Measurements from ENCODE around the gene BRSK2. TPM values are rescaled to one million over a fixed set of nuclear protein-coding genes. Genes with fewer than 3 reads are reported as not detected.

The BRSK2 gene
- total RNA-seq, 1 experiment from 2014 or later = 1.2 TPM

GRCh38 chr11:1473786-1474185 is 84.1 kb downstream of the BRSK2 start:
- H3K4me1 ChIP-seq (ENCODE audit: insufficient read depth, low read length) = no peaks in the 10 kb centered on the region
- ATAC-seq (no peak), DNase-seq (no peak)
- no peak overlapping the region for H3K4me3 ChIP-seq (ENCODE audit: low read length)
- no peaks in the 10 kb centered on the region for H3K27me3 ChIP-seq (ENCODE audit: low read length)
- H4K20me1 ChIP-seq (ENCODE audit: low read length) = no peaks in the 10 kb centered on the region
- H3K27ac ChIP-seq (ENCODE audit: low read length) = no peak overlapping the region
- ChIA-PET POLR2A (ENCODE audit: unreplicated experiment) (no interaction called here), CTCF (no interaction called here)
- TF ChIP-seq EZH2 (IDR thresholded peaks at IDR 0.05; ENCODE audit: low read length, unreplicated experiment) (no peak), CTCF (conservative IDR thresholded peaks at IDR 0.05; ENCODE audit: low read depth, low read length) (no peak), EZH2phosphoT487 (IDR thresholded peaks at IDR 0.05; ENCODE audit: borderline replicate concordance, low read length) (no peak)
- no peaks in the 10 kb centered on the region for H3F3A ChIP-seq (ENCODE audit: low read length, unreplicated experiment)
- H3K9ac ChIP-seq (ENCODE audit: low read length) = no peak overlapping the region
- intact Hi-C loops (cut with micrococcal nuclease) = no loop called here
- H2AFZ ChIP-seq (ENCODE audit: low read length) = no peak overlapping the region
- H3K79me2 ChIP-seq (ENCODE audit: low read length) = no peaks in the 10 kb centered on the region
- BruUV-seq (replicated peaks) = no TSS peak
- no peaks in the 10 kb centered on the region for H3K9me3 ChIP-seq (ENCODE audit: low read length)
- H3K4me2 ChIP-seq (ENCODE audit: low read length) = no peak overlapping the region
- H3K9me2 ChIP-seq (replicated peaks; ENCODE audit: low read length) = no peaks in the 10 kb centered on the region
- H3K36me3 ChIP-seq (ENCODE audit: low read depth, low read length) = 0 out of 2 replicates have a peak, but pooled peaks cover 4% of the 10 kb centered on the region

GRCh38 chr11:1475841-1476240 is 86.1 kb downstream of the BRSK2 start:
- Histone ChIP-seq H3K27ac (ENCODE audit: low read length) (no peak overlapping the region), H3K9ac (ENCODE audit: low read length) (no peak overlapping the region), H2AFZ (ENCODE audit: low read length) (no peak overlapping the region), H3K9me2 (replicated peaks; ENCODE audit: low read length) (no peaks in the 10 kb centered on the region), H3K79me2 (ENCODE audit: low read length) (no peaks in the 10 kb centered on the region), H3F3A (ENCODE audit: low read length, unreplicated experiment) (no peaks in the 10 kb centered on the region), H4K20me1 (ENCODE audit: low read length) (no peaks in the 10 kb centered on the region), H3K4me2 (ENCODE audit: low read length) (no peak overlapping the region), H3K36me3 (ENCODE audit: low read depth, low read length) (0 out of 2 replicates have a peak, but pooled peaks cover 4% of the 10 kb centered on the region), H3K4me3 (ENCODE audit: low read length) (no peak overlapping the region), H3K9me3 (ENCODE audit: low read length) (no peaks in the 10 kb centered on the region), H3K27me3 (ENCODE audit: low read length) (no peaks in the 10 kb centered on the region), H3K4me1 (ENCODE audit: insufficient read depth, low read length) (no peaks in the 10 kb centered on the region)
- ATAC-seq (no peak), DNase-seq (no peak)
- TF ChIP-seq EZH2 (IDR thresholded peaks at IDR 0.05; ENCODE audit: low read length, unreplicated experiment) (no peak), CTCF (conservative IDR thresholded peaks at IDR 0.05; ENCODE audit: low read depth, low read length) (no peak), EZH2phosphoT487 (IDR thresholded peaks at IDR 0.05; ENCODE audit: borderline replicate concordance, low read length) (no peak)
- BruUV-seq (replicated peaks) = no TSS peak
- ChIA-PET POLR2A (ENCODE audit: unreplicated experiment) (no interaction called here), CTCF (no interaction called here)
- intact Hi-C loops (cut with micrococcal nuclease) = no loop called here

GRCh38 chr11:1476940-1477736 is 87.4 kb downstream of the BRSK2 start:
- H3K9me2 ChIP-seq (replicated peaks; ENCODE audit: low read length) = no peaks in the 10 kb centered on the region
- H3K4me1 ChIP-seq (ENCODE audit: insufficient read depth, low read length) = no peaks in the 10 kb centered on the region
- no peaks in the 10 kb centered on the region for H4K20me1 ChIP-seq (ENCODE audit: low read length)
- DNase-seq (no peak), ATAC-seq (no peak)
- H3K27ac ChIP-seq (ENCODE audit: low read length) = no peak overlapping the region
- H3K4me3 ChIP-seq (ENCODE audit: low read length) = no peak overlapping the region
- no peaks in the 10 kb centered on the region for H3K9me3 ChIP-seq (ENCODE audit: low read length)
- no peaks in the 10 kb centered on the region for H3F3A ChIP-seq (ENCODE audit: low read length, unreplicated experiment)
- intact Hi-C loops (cut with micrococcal nuclease) = no loop called here
- ChIA-PET POLR2A (ENCODE audit: unreplicated experiment) (no interaction called here), CTCF (no interaction called here)
- H3K36me3 ChIP-seq (ENCODE audit: low read depth, low read length) = 0 out of 2 replicates have a peak, but pooled peaks cover 4% of the 10 kb centered on the region
- no peaks in the 10 kb centered on the region for H3K79me2 ChIP-seq (ENCODE audit: low read length)
- no TSS peak for BruUV-seq (replicated peaks)
- TF ChIP-seq EZH2 (IDR thresholded peaks at IDR 0.05; ENCODE audit: low read length, unreplicated experiment) (no peak), EZH2phosphoT487 (IDR thresholded peaks at IDR 0.05; ENCODE audit: borderline replicate concordance, low read length) (no peak), CTCF (conservative IDR thresholded peaks at IDR 0.05; ENCODE audit: low read depth, low read length) (no peak)
- no peak overlapping the region for H3K4me2 ChIP-seq (ENCODE audit: low read length)
- no peak overlapping the region for H2AFZ ChIP-seq (ENCODE audit: low read length)
- no peaks in the 10 kb centered on the region for H3K27me3 ChIP-seq (ENCODE audit: low read length)
- H3K9ac ChIP-seq (ENCODE audit: low read length) = no peak overlapping the region
